H1 (cell line): ENCODE measurements around the gene TMTC4. TPM values are rescaled to one million over a fixed set of nuclear protein-coding genes. Genes with fewer than 3 reads are reported as not detected.

ENCODE experiments used
- CTCF ChIA-PET: fragments of 300-600 bp; sonication (Branson Sonifier 250); formaldehyde crosslinking; loops from one replicate; lab custom pipeline; 2021; ENCODE audit not compliant: partially characterized antibody; lab: Charles Lee
- POLR2A ChIA-PET: fragments of 300-600 bp; sonication (Branson Sonifier 250); formaldehyde crosslinking; loops from one replicate; lab custom pipeline; 2021; ENCODE audit warnings: inconsistent platforms; ENCODE audit not compliant: partially characterized antibody; lab: Charles Lee
- DNase-seq, 2 experiments: peaks; one replicate each; pipeline versions ENCODE4 v3.0.0 to v3.0.0-alpha.2; 2010 to 2022; ENCODE audit warnings: low spot score in 2 of 2, low read depth in 1 of 2, mixed read lengths in 1 of 2
- FAIRE-seq: peaks from 2 replicates; lab custom pipeline; 2011; peaks lifted over from hg19 to GRCh38; lab: Jason Lieb, UNC
- H2AFZ ChIP-seq: 2 replicates; pipeline ENCODE4 v1.8.1; 2012; ENCODE audit warnings: low read length, inconsistent platforms
- H2AK5ac ChIP-seq: 2 replicates; pipeline ENCODE4 v1.6.1; 2013; ENCODE audit warnings: low read depth, low read length
- H2BK120ac ChIP-seq: replicated peaks from 2 replicates; pipeline ENCODE3; 2013; ENCODE audit warnings: low read depth, low read length, inconsistent platforms
- H2BK12ac ChIP-seq: 2 replicates; pipeline ENCODE4 v1.6.1; 2013; ENCODE audit warnings: low read depth, low read length
- H2BK15ac ChIP-seq: 2 replicates; pipeline ENCODE4 v1.6.1; 2013; ENCODE audit warnings: low read length
- H2BK20ac ChIP-seq: 2 replicates; pipeline ENCODE4 v1.6.1; 2013; ENCODE audit warnings: low read length
- H2BK5ac ChIP-seq: 2 replicates; pipeline ENCODE4 v1.6.1; 2013; ENCODE audit warnings: low read depth, low read length
- H3K14ac ChIP-seq: 2 replicates; pipeline ENCODE4 v1.6.1; 2013; ENCODE audit warnings: inconsistent platforms; ENCODE audit not compliant: insufficient read length
- H3K18ac ChIP-seq: 2 replicates; pipeline ENCODE4 v1.6.1; 2013; ENCODE audit warnings: low read length; ENCODE audit errors: extremely low read depth
- H3K23ac ChIP-seq: 2 replicates; pipeline ENCODE4 v1.6.1; 2013; ENCODE audit warnings: inconsistent platforms; ENCODE audit not compliant: insufficient read length
- H3K23me2 ChIP-seq: 2 replicates; pipeline ENCODE4 v1.6.1; 2013; ENCODE audit warnings: low read depth, low read length
- H3K27ac ChIP-seq: 2 replicates; pipeline ENCODE4 v1.6.1; 2011; ENCODE audit warnings: low read depth, low read length, inconsistent platforms
- H3K27me3 ChIP-seq, 4 experiments: replicated peaks in 1 of 4; 1 replicate in 1 of 4; 2 replicates in 3 of 4; pipeline versions ENCODE4 v1.6.1 to v1.8.1; 2011 to 2013; ENCODE audit warnings: low read length in 3 of 4, mild to moderate bottlenecking in 3 of 4, inconsistent platforms in 2 of 4, mixed read lengths in 2 of 4, moderate library complexity in 1 of 4; ENCODE audit not compliant: control insufficient read depth in 3 of 4, insufficient read depth in 3 of 4; ENCODE audit errors: extremely low read depth in 1 of 4
- H3K36me3 ChIP-seq, 4 experiments: 2 replicates each; pipeline versions ENCODE4 v1.6.1 to v1.8.1; 2011 to 2013; ENCODE audit warnings: mild to moderate bottlenecking in 4 of 4, low read length in 3 of 4, moderate library complexity in 2 of 4, control low read depth in 1 of 4, inconsistent platforms in 1 of 4; ENCODE audit not compliant: insufficient read depth in 4 of 4, control insufficient read depth in 2 of 4
- H3K4ac ChIP-seq: replicated peaks from 2 replicates; pipeline ENCODE3; 2013; ENCODE audit warnings: low read length, low read depth, mixed read lengths, inconsistent platforms; ENCODE audit not compliant: insufficient read length
- H3K4me1 ChIP-seq, 4 experiments: replicated peaks in 1 of 4; 1 replicate in 1 of 4; 2 replicates in 3 of 4; pipeline versions ENCODE4 v1.6.1 to v1.8.1; 2011 to 2013; ENCODE audit warnings: low read length in 3 of 4, inconsistent platforms in 2 of 4, mixed read lengths in 1 of 4; ENCODE audit not compliant: insufficient read depth in 4 of 4, control insufficient read depth in 3 of 4
- H3K4me2 ChIP-seq, 2 experiments: 2 replicates each; pipeline versions ENCODE4 v1.6.1 to v1.8.1; 2011 to 2013; ENCODE audit warnings: low read depth in 2 of 2, low read length in 2 of 2, control low read depth in 1 of 2, inconsistent platforms in 1 of 2, mild to moderate bottlenecking in 1 of 2; ENCODE audit not compliant: insufficient read depth in 1 of 2
- H3K4me3 ChIP-seq, 4 experiments: fragments of 200-600, 300-600 bp in 1 of 4; sonication (generic), shearing (Covaris generic), sonication (Bioruptor Twin) in 1 of 4; 2 replicates each; pipeline versions ENCODE4 v1.5.1 to v1.8.1; 2011 to 2016; ENCODE audit warnings: low read length in 4 of 4, low read depth in 3 of 4, control low read depth in 2 of 4, inconsistent platforms in 2 of 4, mild to moderate bottlenecking in 2 of 4, mixed read lengths in 1 of 4, moderate library complexity in 1 of 4; ENCODE audit not compliant: insufficient read depth in 2 of 4; ENCODE audit errors: extremely low read depth in 1 of 4
- H3K56ac ChIP-seq: replicated peaks from 2 replicates; pipeline ENCODE3; 2013; ENCODE audit warnings: low read depth, mild to moderate bottlenecking, mixed read lengths, low read length, inconsistent platforms; ENCODE audit not compliant: insufficient read length
- H3K79me1 ChIP-seq: 2 replicates; pipeline ENCODE4 v1.6.1; 2013; ENCODE audit warnings: low read depth, low read length, control low read depth
- H3K79me2 ChIP-seq, 2 experiments: 2 replicates each; pipeline versions ENCODE4 v1.6.1 to v1.8.1; 2012 to 2013; ENCODE audit warnings: low read length in 2 of 2, mild to moderate bottlenecking in 2 of 2, inconsistent platforms in 1 of 2; ENCODE audit not compliant: insufficient read depth in 2 of 2, control insufficient read depth in 1 of 2
- H3K9ac ChIP-seq, 4 experiments: replicated peaks in 1 of 4; 1 replicate in 1 of 4; 2 replicates in 3 of 4; pipeline versions ENCODE4 v1.6.1 to v1.8.1; 2011 to 2013; ENCODE audit warnings: low read depth in 3 of 4, low read length in 3 of 4, control low read depth in 2 of 4, mild to moderate bottlenecking in 2 of 4, moderate library complexity in 2 of 4, inconsistent platforms in 1 of 4; ENCODE audit errors: extremely low read depth in 1 of 4
- H3K9me3 ChIP-seq, 2 experiments: 2 replicates each; pipeline versions ENCODE4 v1.6.1 to v1.8.1; 2012 to 2013; ENCODE audit warnings: mild to moderate bottlenecking in 2 of 2, moderate library complexity in 2 of 2, control low read depth in 1 of 2, inconsistent platforms in 1 of 2, low read depth in 1 of 2, low read length in 1 of 2, mixed read lengths in 1 of 2; ENCODE audit not compliant: insufficient read depth in 2 of 2
- H4K20me1 ChIP-seq, 2 experiments: replicated peaks in 1 of 2; 2 replicates each; pipeline versions ENCODE3 to v1.8.1; 2011 to 2013; ENCODE audit warnings: inconsistent platforms in 2 of 2, low read length in 2 of 2, mild to moderate bottlenecking in 1 of 2; ENCODE audit not compliant: insufficient read depth in 2 of 2, control insufficient read depth in 1 of 2
- H4K5ac ChIP-seq: 2 replicates; pipeline ENCODE4 v1.6.1; 2013; ENCODE audit warnings: low read length, low read depth, mixed read lengths, inconsistent platforms; ENCODE audit not compliant: insufficient read length
- H4K8ac ChIP-seq: 2 replicates; pipeline ENCODE4 v1.8.0; 2013; ENCODE audit warnings: mild to moderate bottlenecking, moderate library complexity, low read length, inconsistent platforms; ENCODE audit not compliant: insufficient read depth; ENCODE audit errors: extremely low read depth
- H4K91ac ChIP-seq: replicated peaks from 2 replicates; pipeline ENCODE3; 2013; ENCODE audit warnings: low read length, mixed read lengths, inconsistent platforms; ENCODE audit not compliant: insufficient read length
- CHD1 ChIP-seq: IDR thresholded peaks from 2 replicates; pipeline ENCODE4 v1.6.1; 2012; ENCODE audit warnings: low read depth, low read length, improper control_type of control experiment
- RAD21 ChIP-seq, 2 experiments: IDR thresholded peaks in 1 of 2; conservative IDR thresholded peaks in 1 of 2; 2 replicates each; pipeline ENCODE4 v1.6.1; 2011; ENCODE audit warnings: low read depth in 2 of 2, low read length in 2 of 2, improper control_type of control experiment in 1 of 2, inconsistent platforms in 1 of 2, mild to moderate bottlenecking in 1 of 2, moderate library complexity in 1 of 2
- SUZ12 ChIP-seq: fragments of 200-600 bp; sonication (generic); IDR thresholded peaks from 2 replicates; pipeline ENCODE4 v1.6.1; 2012; ENCODE audit warnings: mild to moderate bottlenecking, inconsistent platforms, low read length, moderate library complexity, mixed read lengths
- WGBS, 2 experiments: shearing (Covaris generic) in 1 of 2; methylation state at CpG; one replicate each; pipeline versions ENCODE4 v1.1.6 to v1.1.7; 2013 to 2015; ENCODE audit warnings: low lambda C conversion rate in 2 of 2, mixed read lengths in 2 of 2, inconsistent platforms in 1 of 2, low coverage in 1 of 2, missing lambda C conversion rate in 1 of 2; ENCODE audit not compliant: insufficient replicate concordance in 2 of 2, insufficient coverage in 1 of 2, insufficient read length in 1 of 2; ENCODE audit errors: extremely low coverage in 1 of 2, missing lambda C conversion rate in 1 of 2; 5-methylcytosine and 5-hydroxymethylcytosine counted together
- polyA plus RNA-seq, 7 experiments: library from polyadenylated mRNA; depleted of rRNA in 3 of 7; stranded (reverse) in 5 of 7; unstranded in 2 of 7; fragments of >200 nt in 5 of 7; fragments of 200-250 nt in 2 of 7; gene quantifications; 1 replicate in 5 of 7; 2 replicates in 1 of 7; 4 replicates in 1 of 7; pipeline versions ENCODE4 v1.2.1 to v1.2.3, GENCODE V29; 2011 to 2013; ENCODE audit warnings: missing spikeins in 2 of 7, mixed read lengths in 2 of 7
- total RNA-seq: library from RNA; stranded (reverse); fragmentation: NEBNext Ultra II Directional; extraction: Animal tissue kit (Norgen Biotek cat#: 25700); gene quantifications from 2 replicates; pipeline ENCODE4 v1.2.1, GENCODE V29; 2021

Gene TMTC4
- total and polyA plus RNA-seq, 2 of the 8 experiments (the other 6 are each of a cell fraction or from before 2014, with no cell fraction given), result 26.3 to 42.6 TPM

DNA sequence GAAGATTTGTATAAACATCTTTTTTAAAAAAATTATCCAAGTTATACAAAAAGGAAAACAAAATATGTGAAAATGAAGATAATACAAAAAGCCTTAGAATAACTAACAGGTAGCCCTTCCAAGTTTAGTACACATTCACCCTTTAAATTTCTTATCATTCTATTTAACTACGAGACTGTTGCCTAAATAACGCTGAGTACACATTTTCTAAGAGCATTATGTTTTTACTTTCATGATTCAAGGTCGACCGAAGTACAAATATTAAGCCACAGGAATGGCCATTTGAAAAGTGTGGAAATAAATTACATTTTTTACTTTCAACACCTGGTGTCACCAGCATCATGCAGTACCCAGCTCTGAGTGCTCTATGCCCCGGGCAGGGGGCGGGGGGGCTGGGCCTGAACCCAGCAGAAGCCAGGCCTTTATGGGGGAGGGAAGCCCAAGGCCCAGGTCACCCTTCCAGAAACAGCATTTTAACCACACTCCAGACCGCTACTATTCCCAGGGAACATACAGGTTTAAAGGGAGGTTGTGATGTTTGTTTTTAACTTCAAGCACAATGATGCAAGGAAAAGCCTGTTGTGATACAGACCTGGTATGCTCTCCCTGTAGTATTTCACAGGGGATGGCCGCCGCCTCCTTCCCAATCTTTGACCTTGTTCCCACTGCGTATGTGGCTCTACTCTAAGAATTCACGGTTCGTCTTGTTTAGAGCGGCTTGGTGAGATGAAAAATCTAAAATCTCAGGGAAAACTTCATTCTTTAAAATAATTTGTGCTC lies 110.0 kb downstream of the TMTC4 start:
- H3K23me2 ChIP-seq, result no peaks in the 10 kb centered on the region
- H3K79me2 ChIP-seq, result no peaks in the 10 kb centered on the region
- no peak overlapping the region for H3K4me3 ChIP-seq
- H2AFZ ChIP-seq, result no peak overlapping the region
- FAIRE-seq (peak; percentile 66), DNase-seq (no peak)
- no peak overlapping the region for H4K8ac ChIP-seq
- no peak overlapping the region for H3K18ac ChIP-seq
- peaks cover 7 to 19% of the 10 kb centered on the region in 2 experiments; a peak in 3 of 4 replicates for H3K9me3 ChIP-seq
- POLR2A ChIA-PET, result no interaction called here
- CTCF ChIA-PET, result interaction anchor here (0.6 to 1.2 kb wide), 5 partner anchors 8 to 526 kb away, joined by 3 to 7 read pairs (median 4); no protein-coding TSS in a partner anchor
- no peak overlapping the region for H3K14ac ChIP-seq
- no peak overlapping the region for H2BK12ac ChIP-seq
- no peak overlapping the region for H3K4me2 ChIP-seq
- no peaks in the 10 kb centered on the region for H4K20me1 ChIP-seq
- H3K27ac ChIP-seq, result no peak overlapping the region
- 90% methylated on average over 13 of the region's 13 CpGs; no CpG with 5 or more reads in 1 of the 2 experiments for WGBS, 2 experiments
- no peak overlapping the region for H3K9ac ChIP-seq
- no peaks in the 10 kb centered on the region for H3K4me1 ChIP-seq
- H3K27me3 ChIP-seq, result no peaks in the 10 kb centered on the region
- H4K5ac ChIP-seq, result no peak overlapping the region
- no peak overlapping the region for H2BK15ac ChIP-seq
- H2AK5ac ChIP-seq, result no peak overlapping the region
- no peak overlapping the region for H2BK20ac ChIP-seq
- H3K56ac ChIP-seq, result no peak overlapping the region
- H3K4ac ChIP-seq, result no peak overlapping the region
- no peaks in the 10 kb centered on the region; the same call in 1 of the 2 replicates for H3K79me1 ChIP-seq
- TF ChIP-seq CHD1 (no peak), SUZ12 (no peak), RAD21 (IDR thresholded peaks at IDR 0.05 in 1 of 2, conservative IDR thresholded peaks at IDR 0.05 in 1 of 2; ENCODE audit: low read depth in 2 of 2, low read length in 2 of 2) (peak; percentile 16 to 32; a peak in 2 of 4 replicates)
- no peak overlapping the region for H2BK5ac ChIP-seq
- no peak overlapping the region for H4K91ac ChIP-seq
- H3K36me3 ChIP-seq, result no peaks in the 10 kb centered on the region
- no peak overlapping the region for H3K23ac ChIP-seq
- no peak overlapping the region for H2BK120ac ChIP-seq
